Astrocyte (in vitro differentiated cells and primary cell): Measurements from ENCODE around the gene TBC1D8. TPM values are rescaled to one million over a fixed set of nuclear protein-coding genes. Genes with fewer than 3 reads are reported as not detected.

Source experiments
- DNase-seq: peaks from one replicate; pipeline ENCODE4 v3.0.0-alpha.2; 2010; ENCODE audit warnings: low read depth
- FAIRE-seq: peaks from 2 replicates; lab custom pipeline; 2011; peaks lifted over from hg19 to GRCh38; lab: Jason Lieb, UNC
- H2AFZ ChIP-seq: 2 replicates; pipeline ENCODE4 v1.6.0; 2012; ENCODE audit warnings: low read depth, low read length, inconsistent platforms
- H3K27ac ChIP-seq: 2 replicates; pipeline ENCODE4 v1.5.1; 2011; ENCODE audit warnings: low read depth, low read length, inconsistent platforms
- H3K27me3 ChIP-seq: 2 replicates; pipeline ENCODE4 v1.6.0; 2011; ENCODE audit warnings: low read length, inconsistent platforms; ENCODE audit not compliant: insufficient read depth
- H3K36me3 ChIP-seq: 2 replicates; pipeline ENCODE4 v1.5.1; 2011; ENCODE audit warnings: low read length, inconsistent platforms; ENCODE audit not compliant: insufficient read depth
- H3K4me1 ChIP-seq: 2 replicates; pipeline ENCODE4 v1.5.1; 2011; ENCODE audit warnings: low read length, inconsistent platforms; ENCODE audit not compliant: insufficient read depth
- H3K4me2 ChIP-seq: 2 replicates; pipeline ENCODE4 v1.6.0; 2012; ENCODE audit warnings: low read length, inconsistent platforms
- H3K4me3 ChIP-seq: 2 replicates; pipeline ENCODE4 v1.5.1; 2011; ENCODE audit warnings: low read depth, mild to moderate bottlenecking, low read length, inconsistent platforms; ENCODE audit not compliant: insufficient read depth
- H3K79me2 ChIP-seq: 2 replicates; pipeline ENCODE4 v1.6.0; 2012; ENCODE audit warnings: mild to moderate bottlenecking, low read length, inconsistent platforms; ENCODE audit not compliant: insufficient read depth
- H3K9ac ChIP-seq: 2 replicates; pipeline ENCODE4 v1.6.0; 2012; ENCODE audit warnings: mild to moderate bottlenecking, low read length, inconsistent platforms
- H3K9me3 ChIP-seq: 2 replicates; pipeline ENCODE4 v1.5.1; 2012; ENCODE audit warnings: low read depth, mild to moderate bottlenecking, low read length, inconsistent platforms; ENCODE audit not compliant: insufficient read depth
- H4K20me1 ChIP-seq: 2 replicates; pipeline ENCODE4 v1.6.0; 2012; ENCODE audit warnings: low read length, inconsistent platforms; ENCODE audit not compliant: insufficient read depth
- H3K27ac Mint-ChIP-seq: one replicate; pipeline ENCODE4 v1.8.0; 2021; ENCODE audit warnings: mild to moderate bottlenecking, mixed read lengths; ENCODE audit not compliant: unreplicated experiment
- H3K27me3 Mint-ChIP-seq: one replicate; pipeline ENCODE4 v1.8.0; 2021; ENCODE audit warnings: low read depth, mixed read lengths; ENCODE audit not compliant: unreplicated experiment
- H3K36me3 Mint-ChIP-seq: one replicate; pipeline ENCODE4 v1.8.0; 2021; ENCODE audit warnings: low read depth, mixed read lengths; ENCODE audit not compliant: unreplicated experiment
- H3K4me1 Mint-ChIP-seq: one replicate; pipeline ENCODE4 v1.8.0; 2021; ENCODE audit warnings: low read depth, mixed read lengths; ENCODE audit not compliant: unreplicated experiment
- H3K4me3 Mint-ChIP-seq: one replicate; pipeline ENCODE4 v1.8.0; 2021; ENCODE audit warnings: mild to moderate bottlenecking, moderate library complexity, mixed read lengths; ENCODE audit not compliant: unreplicated experiment
- H3K9me3 Mint-ChIP-seq: one replicate; pipeline ENCODE4 v1.8.0; 2021; ENCODE audit warnings: mild to moderate bottlenecking, mixed read lengths; ENCODE audit not compliant: unreplicated experiment
- EZH2 ChIP-seq: IDR thresholded peaks from 2 replicates; pipeline ENCODE4 v1.6.1; 2012; ENCODE audit warnings: mild to moderate bottlenecking, low read length, inconsistent platforms; ENCODE audit not compliant: insufficient read depth
- total RNA-seq: library from RNA; stranded (reverse); gene quantifications from 2 replicates; pipeline ENCODE4 v1.2.1, GENCODE V29; 2021
- TF ChIP-seq, protein P1 (sequence below): IDR thresholded peaks from 2 replicates; pipeline ENCODE4 v1.5.1; 2011; ENCODE audit warnings: low read depth, mild to moderate bottlenecking, inconsistent platforms, low read length, moderate library complexity; ENCODE audit not compliant: insufficient read depth

TBC1D8 gene
- total RNA-seq, 1 donor from 2014 or later, result 2.4 TPM

DNA sequence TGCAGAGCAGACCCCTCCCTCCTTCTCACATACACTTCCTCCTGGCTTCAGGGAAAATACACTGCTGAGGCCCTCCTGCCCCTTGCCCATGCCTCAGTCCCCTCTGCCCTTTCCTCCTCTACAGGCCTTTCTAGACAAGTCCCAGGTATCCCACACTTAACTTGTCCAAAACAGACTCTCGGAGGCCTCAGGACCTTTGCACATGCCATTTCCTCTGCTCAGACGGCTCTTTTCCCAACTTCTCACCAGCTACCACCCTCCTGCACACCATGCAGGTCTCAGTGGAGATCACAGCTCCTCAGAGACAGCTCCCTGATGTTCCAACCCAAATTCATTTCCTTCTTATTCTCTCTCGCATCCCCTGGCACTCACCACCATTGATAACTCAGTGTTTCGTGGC, 11.7 kb downstream of the TBC1D8 start:
- peaks cover 10% of the 10 kb centered on the region for H3K4me1 Mint-ChIP-seq

DNA sequence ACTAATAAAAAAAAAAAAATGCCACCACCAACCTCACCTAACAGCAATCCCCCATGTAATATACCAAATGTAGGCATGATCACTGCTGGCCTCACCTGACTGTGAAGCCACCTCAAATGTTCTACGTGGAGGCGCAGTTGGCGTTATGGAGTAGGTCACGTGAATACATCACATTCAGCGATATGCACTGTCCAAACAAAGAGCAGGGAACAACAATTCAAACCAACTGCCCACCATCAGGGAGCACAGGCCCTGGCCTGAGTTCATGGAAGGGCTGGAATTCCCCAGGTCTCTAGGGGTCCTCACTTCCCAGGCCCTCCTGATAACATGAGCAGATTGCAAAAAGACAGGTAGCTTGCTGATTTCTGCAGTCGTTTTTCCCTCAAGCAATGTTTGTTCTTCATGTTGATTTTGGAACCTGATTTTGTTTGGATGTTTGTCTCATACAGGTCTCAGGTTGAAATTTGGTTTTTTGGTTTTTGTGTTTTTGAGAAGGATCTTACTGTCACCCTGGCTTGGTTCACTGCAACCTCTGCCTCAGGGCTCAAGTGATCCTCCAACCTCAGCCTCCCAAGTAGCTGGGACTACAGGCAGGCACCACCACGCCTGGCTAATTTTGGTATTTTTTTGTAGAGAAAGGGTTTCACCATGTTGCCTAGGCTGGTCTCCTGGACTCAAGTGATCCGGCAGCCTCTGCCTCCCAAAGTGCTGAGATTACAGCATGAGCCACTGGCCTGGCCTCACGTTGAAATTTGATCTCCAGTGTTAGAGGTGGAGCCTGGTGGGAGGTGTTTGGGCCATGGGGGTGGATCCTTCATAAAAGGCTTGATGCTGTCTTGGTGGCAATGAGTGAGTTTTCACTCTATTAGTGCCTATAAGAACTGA, 15.5 kb downstream of the TBC1D8 start:
- Histone ChIP-seq H3K4me1 (no peaks in the 10 kb centered on the region), H3K27me3 (no peaks in the 10 kb centered on the region), H3K4me3 (no peak overlapping the region), H2AFZ (no peak overlapping the region), H3K9me3 (no peaks in the 10 kb centered on the region), H3K36me3 (no peaks in the 10 kb centered on the region), H3K4me2 (no peak overlapping the region), H3K27ac (no peak overlapping the region), H4K20me1 (no peaks in the 10 kb centered on the region), H3K79me2 (no peaks in the 10 kb centered on the region), H3K9ac (no peak overlapping the region)
- FAIRE-seq (no peak), DNase-seq (no peak)
- Mint-ChIP-seq H3K27me3 (peaks cover 3% of the 10 kb centered on the region), H3K27ac (no peak overlapping the region), H3K36me3 (peaks cover 1% of the 10 kb centered on the region), H3K9me3 (no peaks in the 10 kb centered on the region), H3K4me3 (no peak overlapping the region), H3K4me1 (peaks cover 3% of the 10 kb centered on the region)
- TF ChIP-seq, protein P1, sequence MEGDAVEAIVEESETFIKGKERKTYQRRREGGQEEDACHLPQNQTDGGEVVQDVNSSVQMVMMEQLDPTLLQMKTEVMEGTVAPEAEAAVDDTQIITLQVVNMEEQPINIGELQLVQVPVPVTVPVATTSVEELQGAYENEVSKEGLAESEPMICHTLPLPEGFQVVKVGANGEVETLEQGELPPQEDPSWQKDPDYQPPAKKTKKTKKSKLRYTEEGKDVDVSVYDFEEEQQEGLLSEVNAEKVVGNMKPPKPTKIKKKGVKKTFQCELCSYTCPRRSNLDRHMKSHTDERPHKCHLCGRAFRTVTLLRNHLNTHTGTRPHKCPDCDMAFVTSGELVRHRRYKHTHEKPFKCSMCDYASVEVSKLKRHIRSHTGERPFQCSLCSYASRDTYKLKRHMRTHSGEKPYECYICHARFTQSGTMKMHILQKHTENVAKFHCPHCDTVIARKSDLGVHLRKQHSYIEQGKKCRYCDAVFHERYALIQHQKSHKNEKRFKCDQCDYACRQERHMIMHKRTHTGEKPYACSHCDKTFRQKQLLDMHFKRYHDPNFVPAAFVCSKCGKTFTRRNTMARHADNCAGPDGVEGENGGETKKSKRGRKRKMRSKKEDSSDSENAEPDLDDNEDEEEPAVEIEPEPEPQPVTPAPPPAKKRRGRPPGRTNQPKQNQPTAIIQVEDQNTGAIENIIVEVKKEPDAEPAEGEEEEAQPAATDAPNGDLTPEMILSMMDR, result no peak
- no peak for TF ChIP-seq EZH2

More for the DNA sequence above, 11.7 kb downstream of the TBC1D8 start:
- H3K27ac ChIP-seq, result no peak overlapping the region
- H3K9ac ChIP-seq, result no peak overlapping the region
- Mint-ChIP-seq H3K27me3 (peaks cover 3% of the 10 kb centered on the region), H3K9me3 (no peaks in the 10 kb centered on the region), H3K36me3 (peaks cover 1% of the 10 kb centered on the region), H3K27ac (no peak overlapping the region), H3K4me3 (no peak overlapping the region)
- H3K79me2 ChIP-seq, result no peaks in the 10 kb centered on the region
- H4K20me1 ChIP-seq, result no peaks in the 10 kb centered on the region
- H3K4me1 ChIP-seq, result no peaks in the 10 kb centered on the region
- no peak for DNase-seq
- TF ChIP-seq, protein P1, result no peak
- no peak for TF ChIP-seq EZH2
- no peak overlapping the region for H3K4me2 ChIP-seq
- no peak for FAIRE-seq
- no peaks in the 10 kb centered on the region for H3K9me3 ChIP-seq
- H3K36me3 ChIP-seq, result no peaks in the 10 kb centered on the region
- H3K4me3 ChIP-seq, result no peak overlapping the region
- H3K27me3 ChIP-seq, result no peaks in the 10 kb centered on the region
- no peak overlapping the region for H2AFZ ChIP-seq
